Nephron (organoid): Measurements from ENCODE around the gene ANKRD13B.

ENCODE experiments used
- H3K27ac Mint-ChIP-seq, 3 experiments: 2 replicates each; pipeline ENCODE4 v1.8.0; 2020; ENCODE audit warnings: mixed read lengths in 3 of 3, mild to moderate bottlenecking in 2 of 3, moderate library complexity in 1 of 3
- H3K27me3 Mint-ChIP-seq: 2 replicates; pipeline ENCODE4 v1.8.0; 2021; ENCODE audit warnings: low read depth, mild to moderate bottlenecking, moderate library complexity, mixed read lengths
- H3K36me3 Mint-ChIP-seq: 2 replicates; pipeline ENCODE4 v1.8.0; 2020; ENCODE audit warnings: low read depth, mixed read lengths
- H3K4me1 Mint-ChIP-seq: 2 replicates; pipeline ENCODE4 v1.8.0; 2020; ENCODE audit warnings: mixed read lengths
- H3K4me3 Mint-ChIP-seq, 3 experiments: 2 replicates each; pipeline ENCODE4 v1.8.0; 2020; ENCODE audit warnings: mild to moderate bottlenecking in 3 of 3, mixed read lengths in 3 of 3, moderate library complexity in 2 of 3
- H3K9me3 Mint-ChIP-seq: 2 replicates; pipeline ENCODE4 v1.8.0; 2020; ENCODE audit warnings: mixed read lengths
- CTCF ChIP-seq, 3 experiments: fragments of 200-600 bp; sonication (generic); IDR thresholded peaks; one replicate each; pipeline ENCODE4 v1.5.0; 2021; ENCODE audit warnings: antibody characterized with exemption in 3 of 3; ENCODE audit not compliant: unreplicated experiment in 3 of 3

Gene ANKRD13B

GRCh38 chr17:29633886-29634285 lies 41.0 kb downstream of the ANKRD13B start:
- no peaks in the 10 kb centered on the region for H3K9me3 Mint-ChIP-seq
- H3K27me3 Mint-ChIP-seq: peaks cover 6% of the 10 kb centered on the region
- no peak for TF ChIP-seq CTCF (IDR thresholded peaks at IDR 0.05; ENCODE audit: unreplicated experiment in 3 of 3)
- no peaks in the 10 kb centered on the region for H3K4me1 Mint-ChIP-seq
- H3K36me3 Mint-ChIP-seq: peaks cover 39% of the 10 kb centered on the region
- H3K27ac Mint-ChIP-seq: no peak overlapping the region
- no peak overlapping the region for H3K4me3 Mint-ChIP-seq

GRCh38 chr17:29640413-29640812 lies 47.5 kb downstream of the ANKRD13B start:
- Mint-ChIP-seq H3K4me1 (peaks cover 34% of the 10 kb centered on the region), H3K4me3 (no peak overlapping the region), H3K27ac (peak overlapping the region in 2 of 3 experiments; percentile 7 to 17), H3K27me3 (no peaks in the 10 kb centered on the region), H3K9me3 (no peaks in the 10 kb centered on the region), H3K36me3 (peaks cover 28% of the 10 kb centered on the region)
- no peak for TF ChIP-seq CTCF (IDR thresholded peaks at IDR 0.05; ENCODE audit: unreplicated experiment in 3 of 3)

GRCh38 chr17:29640981-29641642 lies 48.2 kb downstream of the ANKRD13B start:
- no peak overlapping the region for H3K4me3 Mint-ChIP-seq
- no peaks in the 10 kb centered on the region for H3K9me3 Mint-ChIP-seq
- peaks cover 41% of the 10 kb centered on the region for H3K4me1 Mint-ChIP-seq
- H3K27ac Mint-ChIP-seq: peak overlapping the region in 1 of 3 experiments; percentile 17
- H3K36me3 Mint-ChIP-seq: peaks cover 27% of the 10 kb centered on the region
- TF ChIP-seq CTCF (IDR thresholded peaks at IDR 0.05; ENCODE audit: unreplicated experiment in 3 of 3): no peak
- H3K27me3 Mint-ChIP-seq: no peaks in the 10 kb centered on the region

GRCh38 chr17:29642171-29642611 lies 49.3 kb downstream of the ANKRD13B start:
- Mint-ChIP-seq H3K9me3 (no peaks in the 10 kb centered on the region), H3K36me3 (peaks cover 20% of the 10 kb centered on the region), H3K4me3 (no peak overlapping the region)

GRCh38 chr17:29643817-29644160 lies 50.9 kb downstream of the ANKRD13B start:
- no peak for TF ChIP-seq CTCF (IDR thresholded peaks at IDR 0.05; ENCODE audit: unreplicated experiment in 3 of 3)

More at GRCh38 chr17:29642171-29642611, 49.3 kb downstream of the ANKRD13B start:
- TF ChIP-seq CTCF (IDR thresholded peaks at IDR 0.05; ENCODE audit: unreplicated experiment in 3 of 3): no peak
- Mint-ChIP-seq H3K27me3 (no peaks in the 10 kb centered on the region), H3K27ac (peak overlapping the region; percentile 64 to 84 (median 74)), H3K4me1 (peaks cover 41% of the 10 kb centered on the region)

GRCh38 chr17:29645515-29646051 lies 52.7 kb downstream of the ANKRD13B start:
- Mint-ChIP-seq H3K9me3 (no peaks in the 10 kb centered on the region), H3K4me3 (no peak overlapping the region), H3K27ac (peak overlapping the region; percentile 54 to 74 (median 64)), H3K4me1 (peaks cover 31% of the 10 kb centered on the region), H3K36me3 (peaks cover 37% of the 10 kb centered on the region), H3K27me3 (no peaks in the 10 kb centered on the region)
- TF ChIP-seq CTCF (IDR thresholded peaks at IDR 0.05; ENCODE audit: unreplicated experiment in 3 of 3): no peak

More at GRCh38 chr17:29643817-29644160, 50.9 kb downstream of the ANKRD13B start:
- H3K36me3 Mint-ChIP-seq: peaks cover 28% of the 10 kb centered on the region
- no peaks in the 10 kb centered on the region for H3K27me3 Mint-ChIP-seq
- no peak overlapping the region for H3K27ac Mint-ChIP-seq
- H3K9me3 Mint-ChIP-seq: no peaks in the 10 kb centered on the region
- no peak overlapping the region for H3K4me3 Mint-ChIP-seq
- H3K4me1 Mint-ChIP-seq: peaks cover 41% of the 10 kb centered on the region
